Measurements from ENCODE around the gene STOM. TPM values are rescaled to one million over a fixed set of nuclear protein-coding genes. Genes with fewer than 3 reads are reported as not detected.

Gene STOM
- total and polyA plus RNA-seq, 10 of the 15 experiments (the other 5 are each of a cell fraction or from before 2014, with no cell fraction given), result 6.7 to 47.4 (median 39.8) TPM

DNA sequence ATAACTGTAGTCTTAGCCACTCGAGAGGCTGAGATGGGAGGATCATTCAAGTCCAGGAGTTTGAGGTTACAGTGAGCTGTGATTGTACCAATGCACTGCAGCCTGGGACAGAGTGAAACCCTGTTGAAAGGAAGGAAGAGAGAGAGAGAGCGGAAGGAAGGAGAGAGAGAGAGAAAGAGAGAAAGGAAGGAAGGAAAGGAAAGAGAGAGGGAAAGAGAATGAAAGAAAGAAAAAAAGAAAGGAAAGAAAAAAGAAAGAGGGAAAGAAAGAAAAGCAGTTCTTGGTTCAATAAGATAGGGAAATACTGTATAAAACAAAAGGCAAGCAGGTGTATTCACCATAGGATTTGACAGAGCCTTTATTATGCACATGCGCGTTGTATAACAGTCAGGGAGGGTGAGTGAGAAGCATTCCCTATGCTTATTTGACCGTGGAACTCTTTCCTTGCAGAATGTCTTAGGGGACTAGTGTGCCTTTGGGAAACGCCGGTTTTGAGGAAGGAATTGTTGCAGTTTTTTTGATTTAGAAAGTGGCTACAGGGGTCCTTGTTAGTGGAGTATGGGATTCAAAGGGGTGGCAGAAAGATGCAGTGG, 60.1 kb downstream of the STOM start:
- SMC1A ChIA-PET (ENCODE audit: uncharacterized antibody, unreplicated experiment), result interaction anchor here (0.6 to 1.4 kb wide), 2 partner anchors 10 to 84 kb away, joined by 3 to 4 read pairs; no protein-coding TSS in a partner anchor
- H3K4me3 ChIP-seq, result no peak overlapping the region
- H2AFZ ChIP-seq (ENCODE audit: control insufficient read depth, low read depth, low read length), result no peak overlapping the region
- no peaks in the 10 kb centered on the region for H4K20me1 ChIP-seq (ENCODE audit: control insufficient read depth, insufficient read depth)
- no peaks in the 10 kb centered on the region for H3K27me3 ChIP-seq (replicated peaks in 1 of 2; ENCODE audit: control insufficient read depth in 2 of 2, insufficient read depth in 2 of 2, low read length in 1 of 2)
- POLR2A ChIA-PET, result no interaction called here
- RAD21 ChIA-PET (ENCODE audit: unreplicated experiment), result no interaction called here
- H3K9me3 ChIP-seq (replicated peaks; ENCODE audit: control insufficient read depth, insufficient read depth, low read length), result no peaks in the 10 kb centered on the region
- H3K27ac ChIP-seq (ENCODE audit: control insufficient read depth, insufficient read depth), result no peak overlapping the region
- in situ Hi-C loops (cut with MboI) (no loop called here), intact Hi-C loops (cut with micrococcal nuclease; ENCODE audit: unreplicated experiment) (no loop called here)
- ATAC-seq (no peak), FAIRE-seq (no peak), DNase-seq (ENCODE audit: low read depth, low spot score) (no peak)
- WGBS (ENCODE audit: insufficient coverage, insufficient replicate concordance, low lambda C conversion rate, missing lambda C conversion rate), result 71% methylated on average over 7 of the region's 7 CpGs
- no peak overlapping the region for H3K9ac ChIP-seq (ENCODE audit: control insufficient read depth, insufficient read depth, low read length)
- no peak for TF ChIP-seq NFYB (IDR thresholded peaks at IDR 0.05; ENCODE audit: insufficient read depth, low read depth, low read length)
- TF ChIP-seq, protein P1, sequence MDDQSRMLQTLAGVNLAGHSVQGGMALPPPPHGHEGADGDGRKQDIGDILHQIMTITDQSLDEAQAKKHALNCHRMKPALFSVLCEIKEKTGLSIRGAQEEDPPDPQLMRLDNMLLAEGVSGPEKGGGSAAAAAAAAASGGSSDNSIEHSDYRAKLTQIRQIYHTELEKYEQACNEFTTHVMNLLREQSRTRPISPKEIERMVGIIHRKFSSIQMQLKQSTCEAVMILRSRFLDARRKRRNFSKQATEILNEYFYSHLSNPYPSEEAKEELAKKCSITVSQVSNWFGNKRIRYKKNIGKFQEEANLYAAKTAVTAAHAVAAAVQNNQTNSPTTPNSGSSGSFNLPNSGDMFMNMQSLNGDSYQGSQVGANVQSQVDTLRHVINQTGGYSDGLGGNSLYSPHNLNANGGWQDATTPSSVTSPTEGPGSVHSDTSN (IDR thresholded peaks at IDR 0.05; ENCODE audit: insufficient replicate concordance, low read depth, low read length), result no peak
- TF ChIP-seq, protein P2, sequence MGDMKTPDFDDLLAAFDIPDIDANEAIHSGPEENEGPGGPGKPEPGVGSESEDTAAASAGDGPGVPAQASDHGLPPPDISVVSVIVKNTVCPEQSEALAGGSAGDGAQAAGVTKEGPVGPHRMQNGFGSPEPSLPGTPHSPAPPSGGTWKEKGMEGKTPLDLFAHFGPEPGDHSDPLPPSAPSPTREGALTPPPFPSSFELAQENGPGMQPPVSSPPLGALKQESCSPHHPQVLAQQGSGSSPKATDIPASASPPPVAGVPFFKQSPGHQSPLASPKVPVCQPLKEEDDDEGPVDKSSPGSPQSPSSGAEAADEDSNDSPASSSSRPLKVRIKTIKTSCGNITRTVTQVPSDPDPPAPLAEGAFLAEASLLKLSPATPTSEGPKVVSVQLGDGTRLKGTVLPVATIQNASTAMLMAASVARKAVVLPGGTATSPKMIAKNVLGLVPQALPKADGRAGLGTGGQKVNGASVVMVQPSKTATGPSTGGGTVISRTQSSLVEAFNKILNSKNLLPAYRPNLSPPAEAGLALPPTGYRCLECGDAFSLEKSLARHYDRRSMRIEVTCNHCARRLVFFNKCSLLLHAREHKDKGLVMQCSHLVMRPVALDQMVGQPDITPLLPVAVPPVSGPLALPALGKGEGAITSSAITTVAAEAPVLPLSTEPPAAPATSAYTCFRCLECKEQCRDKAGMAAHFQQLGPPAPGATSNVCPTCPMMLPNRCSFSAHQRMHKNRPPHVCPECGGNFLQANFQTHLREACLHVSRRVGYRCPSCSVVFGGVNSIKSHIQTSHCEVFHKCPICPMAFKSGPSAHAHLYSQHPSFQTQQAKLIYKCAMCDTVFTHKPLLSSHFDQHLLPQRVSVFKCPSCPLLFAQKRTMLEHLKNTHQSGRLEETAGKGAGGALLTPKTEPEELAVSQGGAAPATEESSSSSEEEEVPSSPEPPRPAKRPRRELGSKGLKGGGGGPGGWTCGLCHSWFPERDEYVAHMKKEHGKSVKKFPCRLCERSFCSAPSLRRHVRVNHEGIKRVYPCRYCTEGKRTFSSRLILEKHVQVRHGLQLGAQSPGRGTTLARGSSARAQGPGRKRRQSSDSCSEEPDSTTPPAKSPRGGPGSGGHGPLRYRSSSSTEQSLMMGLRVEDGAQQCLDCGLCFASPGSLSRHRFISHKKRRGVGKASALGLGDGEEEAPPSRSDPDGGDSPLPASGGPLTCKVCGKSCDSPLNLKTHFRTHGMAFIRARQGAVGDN (IDR thresholded peaks at IDR 0.05), result no peak
- TF ChIP-seq SUZ12 (IDR thresholded peaks at IDR 0.05; ENCODE audit: unreplicated experiment), result no peak
- TF ChIP-seq CEBPB (IDR thresholded peaks at IDR 0.05; ENCODE audit: borderline replicate concordance in 1 of 2, low read depth in 2 of 2, low read length in 2 of 2), result no peak
- TF ChIP-seq, protein P3, sequence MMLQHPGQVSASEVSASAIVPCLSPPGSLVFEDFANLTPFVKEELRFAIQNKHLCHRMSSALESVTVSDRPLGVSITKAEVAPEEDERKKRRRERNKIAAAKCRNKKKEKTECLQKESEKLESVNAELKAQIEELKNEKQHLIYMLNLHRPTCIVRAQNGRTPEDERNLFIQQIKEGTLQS (IDR thresholded peaks at IDR 0.05; ENCODE audit: borderline replicate concordance, extremely low read depth, low read depth, low read length), result no peak
- TF ChIP-seq SRF (IDR thresholded peaks at IDR 0.05; ENCODE audit: low read depth in 2 of 2, low read length in 2 of 2), result no peak
- TF ChIP-seq RCOR1 (conservative IDR thresholded peaks at IDR 0.05; ENCODE audit: low read depth, low read length), result no peak
- CTCF ChIA-PET, result interaction anchor here (1.6 to 2.3 kb wide), 2 partner anchors 10 to 97 kb away, joined by 4 to 5 read pairs; no protein-coding TSS in a partner anchor
- no peaks in the 10 kb centered on the region for H3K79me2 ChIP-seq (ENCODE audit: control insufficient read depth, insufficient read depth, low read length)
- BruUV-seq (replicated peaks), result no TSS peak
- no peak overlapping the region for H3K4me2 ChIP-seq (ENCODE audit: control insufficient read depth, insufficient read depth)
- no peaks in the 10 kb centered on the region for H3K4me1 ChIP-seq (ENCODE audit: control insufficient read depth, insufficient read depth, low read length)
- H3K36me3 ChIP-seq (ENCODE audit: control insufficient read depth in 2 of 2, insufficient read depth in 2 of 2, low read length in 1 of 2), result no peaks in the 10 kb centered on the region

Data from GM12878 (cell line).